Measurements from ENCODE around the gene DNTTIP2. TPM values are rescaled to one million over a fixed set of nuclear protein-coding genes. Genes with fewer than 3 reads are reported as not detected.

DNTTIP2 gene
- total and polyA plus RNA-seq, 10 donors: 32.9 to 57.8 (median 46.3) TPM

GRCh38 chr1:93847811-93848288 lies 31.2 kb downstream of the DNTTIP2 start:
- peak; percentile 93 for DNase-seq
- Histone ChIP-seq H3K27ac (peak overlapping the region; percentile 97 to 100 (median 98)), H3K9me3 (peaks cover 0 to 3% (median 0%) of the 10 kb centered on the region in 8 donors), H3K27me3 (replicated peaks in 1 of 7) (no peaks in the 10 kb centered on the region), H3K4me3 (peak overlapping the region; percentile 37 to 94 (median 80)), H3K4me1 (peaks cover 8 to 42% (median 29%) of the 10 kb centered on the region in 6 donors), H3K36me3 (no peaks in the 10 kb centered on the region)
- WGBS, 5 donors: 0 to 1% (median 0%) methylated on average over 27 to 36 of the region's 36 CpGs
- TF ChIP-seq CTCF (IDR thresholded peaks at IDR 0.05 in 8 of 11, conservative IDR thresholded peaks at IDR 0.05 in 3 of 11) (no peak), POLR2AphosphoS5 (IDR thresholded peaks at IDR 0.05) (peak in 1 of 3 donors; percentile 14), POLR2A (IDR thresholded peaks at IDR 0.05) (no peak)
- intact Hi-C loops (cut with DNase I; ENCODE audit: low total_unique reads): loop anchor here (5.0 to 10.0 kb wide), 2 partner anchors 213 to 401 kb away; partner anchors contain the start of gene FNBP1L

GRCh38 chr1:93846992-93847810 lies 31.8 kb downstream of the DNTTIP2 start:
- peak overlapping the region; percentile 37 to 94 (median 80) for H3K4me3 ChIP-seq

GRCh38 chr1:93846206-93846991 lies 32.6 kb downstream of the DNTTIP2 start:
- DNase-seq: peak; percentile 98
- Histone ChIP-seq H3K4me3 (peak overlapping the region; percentile 37 to 94 (median 80)), H3K9me3 (peaks cover 0 to 3% (median 0%) of the 10 kb centered on the region in 8 donors), H3K4me1 (peaks cover 8 to 42% (median 29%) of the 10 kb centered on the region in 6 donors), H3K36me3 (no peaks in the 10 kb centered on the region), H3K27ac (peak overlapping the region; percentile 97 to 100 (median 98)), H3K27me3 (replicated peaks in 1 of 7) (no peaks in the 10 kb centered on the region)
- WGBS, 5 donors: 0 to 1% (median 0%) methylated on average over 9 to 94 of the region's 94 CpGs
- TF ChIP-seq CTCF (IDR thresholded peaks at IDR 0.05 in 8 of 11, conservative IDR thresholded peaks at IDR 0.05 in 3 of 11) (peak; percentile 17 to 75 (median 40)), POLR2A (IDR thresholded peaks at IDR 0.05) (peak in 2 of 3 donors; percentile 11 to 60), POLR2AphosphoS5 (IDR thresholded peaks at IDR 0.05) (peak; percentile 90 to 94 (median 93))
- intact Hi-C loops (cut with DNase I; ENCODE audit: low total_unique reads): loop anchor here (5.0 to 10.0 kb wide), 2 partner anchors 212 to 399 kb away; partner anchors contain the start of gene FNBP1L

More at GRCh38 chr1:93846992-93847810, 31.8 kb downstream of the DNTTIP2 start:
- 0 to 1% (median 0%) methylated on average over 44 to 84 of the region's 86 CpGs for WGBS, 5 donors
- DNase-seq: peak; percentile 95
- Histone ChIP-seq H3K27me3 (replicated peaks in 1 of 7) (no peaks in the 10 kb centered on the region), H3K9me3 (peaks cover 0 to 3% (median 0%) of the 10 kb centered on the region in 8 donors), H3K36me3 (no peaks in the 10 kb centered on the region), H3K4me1 (peaks cover 8 to 42% (median 29%) of the 10 kb centered on the region in 6 donors), H3K27ac (peak overlapping the region; percentile 97 to 100 (median 98))
- TF ChIP-seq CTCF (IDR thresholded peaks at IDR 0.05 in 8 of 11, conservative IDR thresholded peaks at IDR 0.05 in 3 of 11) (peak in 2 of 11 experiments; percentile 15 to 23), POLR2AphosphoS5 (IDR thresholded peaks at IDR 0.05) (peak; percentile 84 to 92 (median 90)), POLR2A (IDR thresholded peaks at IDR 0.05) (peak; percentile 12 to 13 (median 13))
- intact Hi-C loops (cut with DNase I; ENCODE audit: low total_unique reads): loop anchor here (5.0 to 10.0 kb wide), 2 partner anchors 212 to 400 kb away; partner anchors contain the start of gene FNBP1L
